NCI-H1092 treated with DMSO at 0.1 percent for 48 hours (cell line): Measurements from ENCODE around the gene DUOX2.
"Not testable (repeated sequence)": the region's sequence is repeated elsewhere in the genome, so short reads cannot be mapped to it uniquely, and the experiment has no call there.

Experiments
- DNase-seq: peaks from one replicate; lab custom pipeline; 2025; lab: John Stamatoyannopoulos, UW

Gene DUOX2

DNA sequence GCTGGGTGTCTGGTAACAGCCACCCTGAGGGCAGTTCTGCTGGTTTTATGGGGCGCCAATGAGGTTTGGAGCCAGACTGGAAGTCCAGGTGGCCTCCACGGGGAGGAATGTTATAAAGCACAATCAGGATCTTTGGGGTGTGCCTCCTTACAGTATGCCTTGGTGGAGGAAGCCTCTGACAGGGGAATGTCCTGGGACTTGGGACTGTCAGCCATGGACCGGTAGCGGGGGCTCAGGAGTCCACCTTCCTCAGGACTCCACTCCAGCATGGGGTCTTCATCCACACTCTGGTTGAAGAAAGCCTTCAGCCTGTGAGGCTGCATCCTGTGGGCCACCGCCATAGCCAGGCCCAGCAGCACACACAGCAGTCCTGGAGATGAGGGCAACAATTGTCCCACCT, 5.0 kb upstream of the DUOX2 start:
- no peak for DNase-seq

DNA sequence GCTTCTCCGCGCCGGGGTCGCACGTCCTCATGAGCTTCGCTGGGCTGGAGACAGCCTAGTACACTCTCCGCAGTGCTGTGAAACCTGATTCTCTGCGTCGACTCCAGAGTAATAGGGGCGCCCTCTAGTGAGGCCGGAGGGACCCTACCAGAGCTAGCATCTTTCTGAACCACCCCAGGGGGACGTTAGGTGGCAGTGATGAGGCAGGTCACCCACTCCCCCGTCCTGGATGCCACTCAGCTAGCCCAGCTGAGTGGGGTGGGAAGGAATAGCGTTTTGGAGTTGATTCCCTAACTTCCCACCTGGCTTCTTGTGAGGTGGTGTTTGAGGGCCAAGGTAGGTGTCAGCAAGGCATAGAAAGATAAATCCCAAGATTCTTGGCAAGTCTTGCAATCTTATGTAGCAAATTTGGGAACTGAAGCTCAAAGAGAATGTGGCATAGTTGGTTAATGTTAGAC, 4.2 kb upstream of the DUOX2 start:
- peak; percentile 90 for DNase-seq

- no peak for DNase-seq
Measured at GRCh38 chr15:45117308-45118130, 3.5 kb upstream of the DUOX2 start.

- no peak for DNase-seq
Measured at GRCh38 chr15:45116482-45117307, 2.7 kb upstream of the DUOX2 start.

- no peak for DNase-seq
Measured at GRCh38 chr15:45116006-45116481, 2.1 kb upstream of the DUOX2 start.

GRCh38 chr15:45115312-45115820, 1.4 kb upstream of the DUOX2 start:
- DNase-seq: no peak

DNA sequence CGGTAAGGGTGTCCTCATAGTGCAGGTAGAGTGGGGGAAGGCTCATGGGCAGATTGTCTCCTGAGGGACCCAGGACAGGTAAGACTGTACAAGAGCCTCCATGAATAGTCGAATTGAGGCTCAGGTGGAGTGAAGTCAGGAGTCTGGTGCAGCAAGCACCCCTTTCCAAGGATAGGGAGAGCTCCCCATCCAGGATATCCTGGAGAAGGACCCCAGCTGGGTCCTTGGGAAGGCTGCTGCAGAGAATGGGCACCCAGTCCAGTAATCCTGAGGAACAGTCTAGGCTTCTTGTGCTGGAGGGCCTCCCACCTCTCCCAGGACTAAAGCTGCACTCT, 746 bp upstream of the DUOX2 start:
- DNase-seq: no peak

DNA sequence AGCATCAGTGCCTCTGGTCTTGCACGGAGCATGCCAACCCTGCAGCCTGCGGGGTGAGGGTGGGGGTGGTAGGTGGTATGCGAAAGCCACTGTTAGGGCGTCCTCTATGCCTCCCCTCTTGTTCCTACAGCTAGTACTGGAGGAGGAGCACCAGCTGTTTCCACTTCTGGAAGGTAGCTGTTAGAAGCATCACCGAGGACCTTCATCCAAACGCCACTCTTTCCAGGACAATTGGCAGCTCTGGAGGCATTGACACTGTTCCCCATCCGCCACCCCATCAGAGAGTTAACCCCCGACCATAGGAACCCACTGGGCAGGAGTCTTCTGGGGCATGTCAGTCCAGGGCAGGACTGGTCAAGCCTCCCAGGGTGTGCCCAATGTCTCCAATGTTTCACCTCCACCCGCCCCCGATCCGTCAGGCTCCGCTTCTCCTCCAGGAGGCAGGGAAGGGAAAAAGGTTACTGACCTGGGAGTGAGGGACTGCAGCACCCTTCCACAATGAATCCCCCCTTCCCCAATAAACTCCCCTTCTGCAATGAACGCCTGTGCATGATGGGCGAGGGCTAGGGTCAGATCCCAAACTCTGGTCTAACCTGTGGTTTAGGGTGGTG, 487 bp downstream of the DUOX2 start:
- DNase-seq: no peak

GRCh38 chr15:45112591-45113379, 1.2 kb downstream of the DUOX2 start:
- DNase-seq: no peak

DNA sequence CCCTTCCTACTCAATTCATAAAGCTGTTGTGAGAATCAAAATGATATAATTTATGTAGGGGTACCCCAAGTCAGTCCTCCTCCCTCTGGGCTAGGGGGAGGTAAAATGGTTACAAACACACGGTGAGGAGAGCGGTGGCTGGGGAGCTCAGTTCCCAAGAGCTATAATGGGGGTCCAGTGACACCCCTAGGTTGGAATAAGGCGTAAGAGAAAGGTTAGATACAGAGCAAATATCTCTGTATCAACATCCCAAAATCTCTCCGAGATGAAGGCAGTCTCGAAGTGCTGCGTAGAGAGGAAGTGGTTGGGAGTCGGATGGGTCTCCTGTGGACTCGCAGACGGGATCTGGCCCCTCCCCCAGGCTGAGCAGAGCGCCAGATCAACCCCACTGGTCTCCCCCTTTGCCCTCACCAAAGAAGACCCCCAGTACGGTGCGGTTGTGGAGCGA, 1.8 kb downstream of the DUOX2 start:
- DNase-seq: no peak

DNA sequence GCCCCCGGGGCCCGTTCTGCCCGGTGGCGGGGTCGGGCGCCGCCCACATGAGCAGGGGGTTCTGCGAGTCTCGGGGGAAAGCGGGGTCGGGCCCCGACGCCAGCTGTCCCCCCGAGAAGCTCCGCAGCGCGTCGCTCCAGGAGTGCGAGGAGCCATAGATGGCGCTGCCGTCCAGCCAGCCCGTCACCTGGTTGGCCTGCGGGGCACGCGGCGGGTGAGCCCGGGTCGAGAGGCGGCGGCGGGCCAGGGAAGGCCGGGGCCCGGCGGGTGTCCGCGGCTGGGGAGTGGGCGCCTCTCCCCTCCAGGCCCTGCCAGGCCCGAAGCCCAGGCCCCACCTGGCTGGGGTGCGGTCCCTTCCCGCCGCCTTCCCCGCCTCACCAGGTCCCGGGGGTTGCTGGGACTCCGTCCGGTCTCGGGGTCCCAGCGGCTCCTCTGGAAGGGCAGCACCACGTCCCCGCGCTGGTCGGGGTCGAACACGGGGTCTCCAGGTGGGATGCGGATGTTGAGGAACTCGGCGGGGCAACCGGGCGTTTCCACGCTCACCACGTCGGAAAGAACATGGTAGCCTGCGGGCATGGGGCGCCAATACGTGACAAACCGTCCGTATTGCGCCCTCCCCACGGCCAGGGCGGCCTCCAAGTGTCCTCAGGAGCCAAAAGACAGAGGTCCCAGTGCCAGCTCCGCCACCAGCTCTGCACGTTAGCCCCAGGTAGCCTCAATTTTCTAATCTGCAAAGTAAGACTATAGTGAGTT, 2.4 kb downstream of the DUOX2 start:
- DNase-seq: no peak

- no peak for DNase-seq
Measured at GRCh38 chr15:45110256-45110820, 3.6 kb downstream of the DUOX2 start.

DNA sequence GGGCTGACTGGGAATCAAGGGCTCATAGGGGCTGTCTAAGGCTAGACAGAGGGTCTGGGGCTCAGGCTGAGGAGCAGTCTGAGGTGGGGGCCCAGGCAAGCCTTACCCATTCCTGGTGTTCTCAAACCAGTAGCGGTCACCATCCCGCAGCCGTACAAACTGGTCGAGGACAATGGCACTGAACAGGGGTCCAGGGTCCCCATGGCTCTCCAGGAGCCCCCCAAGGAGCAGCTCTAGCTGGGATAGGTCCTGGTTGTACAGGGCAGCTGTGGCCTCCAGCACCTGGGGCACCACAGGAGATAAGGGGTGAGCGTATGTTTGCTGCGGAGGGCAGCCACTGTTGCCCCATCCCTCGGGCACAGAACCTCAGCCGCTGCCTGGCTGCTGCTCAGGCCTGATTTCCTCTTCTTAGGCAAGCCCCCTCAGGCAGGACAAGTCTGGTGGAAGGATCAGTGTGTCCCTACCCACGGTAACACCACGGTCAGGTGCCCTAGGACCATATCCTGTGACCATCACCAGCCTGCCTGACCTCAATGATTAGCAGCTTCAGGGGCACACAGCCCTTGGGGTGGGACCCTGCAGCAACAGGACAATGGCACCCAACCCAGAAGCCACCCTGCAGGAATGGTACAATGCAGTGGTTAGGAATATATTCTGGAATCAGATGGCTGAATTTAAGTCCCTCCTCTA, 5.9 kb downstream of the DUOX2 start:
- DNase-seq: no peak

GRCh38 chr15:45106002-45106790, 7.8 kb downstream of the DUOX2 start:
- DNase-seq: no peak

- no peak for DNase-seq
Measured at GRCh38 chr15:45105586-45105985, 8.4 kb downstream of the DUOX2 start.

- DNase-seq: not testable (repeated sequence)
Measured at GRCh38 chr15:45104170-45104569, 9.8 kb downstream of the DUOX2 start.

- no peak for DNase-seq
Measured at GRCh38 chr15:45102226-45102625, 11.7 kb downstream of the DUOX2 start.

GRCh38 chr15:45101749-45102148, 12.2 kb downstream of the DUOX2 start:
- no peak for DNase-seq
